ENCODE measurements around the gene EWSR1. TPM values are rescaled to one million over a fixed set of nuclear protein-coding genes. Genes with fewer than 3 reads are reported as not detected.

EWSR1 gene
- total RNA-seq, 2 experiments from 2014 or later: 292 to 309 TPM

GRCh38 chr22:29254286-29254660 lies 13.8 kb upstream of the EWSR1 start:
- Mint-ChIP-seq H3K4me3 (no peak overlapping the region), H3K9me3 (no peaks in the 10 kb centered on the region), H3K27me3 (no peaks in the 10 kb centered on the region), H3K36me3 (ENCODE audit: low read depth) (no peaks in the 10 kb centered on the region), H3K27ac (no peak overlapping the region), H3K4me1 (ENCODE audit: low read depth) (no peaks in the 10 kb centered on the region)
- Histone ChIP-seq H3K27me3 (ENCODE audit: control insufficient read depth in 1 of 2, insufficient read depth in 2 of 2, low read length in 2 of 2) (no peaks in the 10 kb centered on the region), H3K4me1 (ENCODE audit: insufficient read depth, low read length) (no peaks in the 10 kb centered on the region), H3K36me3 (ENCODE audit: insufficient read depth, low read length) (no peaks in the 10 kb centered on the region), H3K9me3 (ENCODE audit: control insufficient read depth in 1 of 2, insufficient read depth in 1 of 2, low read length in 2 of 2) (peaks cover 0 to 7% of the 10 kb centered on the region in 2 experiments), H3K27ac (ENCODE audit: low read depth in 1 of 2, low read length in 2 of 2) (no peak overlapping the region), H3K4me3 (ENCODE audit: low read length) (no peak overlapping the region)
- TF ChIP-seq CTCF (IDR thresholded peaks at IDR 0.05): no peak
- ChIA-PET POLR2A (no interaction called here), CTCF (no interaction called here)
- DNase-seq (no peak), ATAC-seq (ENCODE audit: poor library complexity) (no peak)
- intact Hi-C loops (cut with DNase I, micrococcal nuclease): no loop called here

GRCh38 chr22:29255064-29255621 lies 12.9 kb upstream of the EWSR1 start:
- no peak for TF ChIP-seq CTCF (IDR thresholded peaks at IDR 0.05)
- ChIA-PET POLR2A (no interaction called here), CTCF (interaction anchor here (1.2 kb wide), 1 partner anchor 10 kb away, joined by 4 read pairs; no protein-coding TSS in a partner anchor)
- Mint-ChIP-seq H3K4me1 (ENCODE audit: low read depth) (no peaks in the 10 kb centered on the region), H3K9me3 (no peaks in the 10 kb centered on the region), H3K4me3 (no peak overlapping the region), H3K27me3 (no peaks in the 10 kb centered on the region), H3K27ac (no peak overlapping the region), H3K36me3 (ENCODE audit: low read depth) (no peaks in the 10 kb centered on the region)
- H3K4me1 ChIP-seq (ENCODE audit: insufficient read depth, low read length): no peaks in the 10 kb centered on the region
- peaks cover 0 to 7% of the 10 kb centered on the region in 2 experiments for H3K9me3 ChIP-seq (ENCODE audit: control insufficient read depth in 1 of 2, insufficient read depth in 1 of 2, low read length in 2 of 2)
- no peaks in the 10 kb centered on the region for H3K36me3 ChIP-seq (ENCODE audit: insufficient read depth, low read length)
- no peak overlapping the region for H3K4me3 ChIP-seq (ENCODE audit: low read length)
- no peak for ATAC-seq (ENCODE audit: poor library complexity)
- intact Hi-C loops (cut with DNase I, micrococcal nuclease): no loop called here
- no peak for DNase-seq
- H3K27me3 ChIP-seq (ENCODE audit: control insufficient read depth in 1 of 2, insufficient read depth in 2 of 2, low read length in 2 of 2): no peaks in the 10 kb centered on the region
- no peak overlapping the region for H3K27ac ChIP-seq (ENCODE audit: low read depth in 1 of 2, low read length in 2 of 2)

GRCh38 chr22:29256606-29257325 lies 11.3 kb upstream of the EWSR1 start:
- ATAC-seq (ENCODE audit: poor library complexity) (no peak), DNase-seq (no peak)
- peaks cover 0 to 7% of the 10 kb centered on the region in 2 experiments for H3K9me3 ChIP-seq (ENCODE audit: control insufficient read depth in 1 of 2, insufficient read depth in 1 of 2, low read length in 2 of 2)
- H3K27me3 Mint-ChIP-seq: no peaks in the 10 kb centered on the region
- H3K4me3 Mint-ChIP-seq: no peak overlapping the region
- POLR2A ChIA-PET: no interaction called here
- no peaks in the 10 kb centered on the region for H3K36me3 Mint-ChIP-seq (ENCODE audit: low read depth)
- no peaks in the 10 kb centered on the region for H3K4me1 ChIP-seq (ENCODE audit: insufficient read depth, low read length)
- H3K27ac Mint-ChIP-seq: no peak overlapping the region
- TF ChIP-seq CTCF (IDR thresholded peaks at IDR 0.05): no peak
- no peaks in the 10 kb centered on the region for H3K27me3 ChIP-seq (ENCODE audit: control insufficient read depth in 1 of 2, insufficient read depth in 2 of 2, low read length in 2 of 2)
- no peaks in the 10 kb centered on the region for H3K4me1 Mint-ChIP-seq (ENCODE audit: low read depth)
- CTCF ChIA-PET: interaction anchor here (1.2 to 1.3 kb wide), 2 partner anchors 11 kb away, joined by 3 to 4 read pairs; no protein-coding TSS in a partner anchor
- H3K36me3 ChIP-seq (ENCODE audit: insufficient read depth, low read length): peaks cover 2% of the 10 kb centered on the region
- no peak overlapping the region for H3K27ac ChIP-seq (ENCODE audit: low read depth in 1 of 2, low read length in 2 of 2)
- no peak overlapping the region for H3K4me3 ChIP-seq (ENCODE audit: low read length)
- no peaks in the 10 kb centered on the region for H3K9me3 Mint-ChIP-seq
- intact Hi-C loops (cut with DNase I, micrococcal nuclease): no loop called here

Data from CD4-positive, alpha-beta T cell (primary cell).